ENCODE data around the gene CD79A.

DNA sequence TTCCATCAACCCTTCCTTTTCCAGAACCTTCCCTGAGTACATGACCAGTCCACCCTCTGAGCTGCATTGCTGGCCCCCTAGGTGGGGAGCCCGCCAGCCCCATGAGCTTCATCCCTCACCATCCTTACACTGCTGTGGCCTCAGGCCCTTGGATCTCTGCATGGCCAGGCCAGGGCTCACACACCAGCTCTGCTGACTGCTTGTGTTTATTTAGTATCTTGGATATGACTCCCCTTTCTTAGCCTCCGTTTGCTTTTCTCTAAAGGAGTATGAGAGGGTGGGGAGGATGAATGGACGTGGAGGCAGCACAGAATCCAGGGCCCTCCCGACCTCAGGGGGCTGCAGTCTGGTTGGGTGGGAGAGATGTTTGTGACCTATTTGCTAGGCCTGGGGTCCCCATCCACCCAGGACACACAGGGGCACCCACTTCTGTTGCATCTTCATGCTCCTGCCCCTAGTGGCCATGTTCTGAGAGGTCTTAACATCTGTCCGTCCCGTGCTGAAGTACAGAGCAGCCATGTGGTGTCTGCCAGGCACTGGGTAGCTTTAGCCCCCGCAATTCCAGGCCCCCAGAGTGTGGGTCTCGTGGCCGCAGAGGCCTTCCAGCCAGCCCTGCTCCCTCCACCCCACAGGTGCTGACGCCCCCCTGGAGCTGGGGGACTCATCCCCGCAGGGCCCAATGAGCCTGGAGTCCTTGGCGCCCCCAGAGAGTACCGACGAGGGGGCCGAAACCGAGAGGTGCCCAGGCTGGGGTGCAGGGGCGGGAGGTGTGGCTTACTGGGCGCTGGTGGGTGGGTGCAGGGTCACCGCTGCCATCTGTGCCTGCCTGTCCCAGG is 18.9 kb downstream of the CD79A start:
- TF ChIP-seq CTCF (conservative IDR thresholded peaks at IDR 0.05) (peak; percentile 45; the same call in 1 of the 2 replicates), EZH2 (IDR thresholded peaks at IDR 0.05; ENCODE audit: low read depth) (no peak)

Data from PC-9 (cell line).